SKM-1 treated with dmso at 0.1 percent for 144 hours (cell line): ENCODE results near the gene NDRG4.

ENCODE experiments used
- DNase-seq: peaks from one replicate; lab custom pipeline; 2025; ENCODE audit not compliant: unreplicated experiment; lab: John Stamatoyannopoulos, UW

Gene NDRG4

DNA sequence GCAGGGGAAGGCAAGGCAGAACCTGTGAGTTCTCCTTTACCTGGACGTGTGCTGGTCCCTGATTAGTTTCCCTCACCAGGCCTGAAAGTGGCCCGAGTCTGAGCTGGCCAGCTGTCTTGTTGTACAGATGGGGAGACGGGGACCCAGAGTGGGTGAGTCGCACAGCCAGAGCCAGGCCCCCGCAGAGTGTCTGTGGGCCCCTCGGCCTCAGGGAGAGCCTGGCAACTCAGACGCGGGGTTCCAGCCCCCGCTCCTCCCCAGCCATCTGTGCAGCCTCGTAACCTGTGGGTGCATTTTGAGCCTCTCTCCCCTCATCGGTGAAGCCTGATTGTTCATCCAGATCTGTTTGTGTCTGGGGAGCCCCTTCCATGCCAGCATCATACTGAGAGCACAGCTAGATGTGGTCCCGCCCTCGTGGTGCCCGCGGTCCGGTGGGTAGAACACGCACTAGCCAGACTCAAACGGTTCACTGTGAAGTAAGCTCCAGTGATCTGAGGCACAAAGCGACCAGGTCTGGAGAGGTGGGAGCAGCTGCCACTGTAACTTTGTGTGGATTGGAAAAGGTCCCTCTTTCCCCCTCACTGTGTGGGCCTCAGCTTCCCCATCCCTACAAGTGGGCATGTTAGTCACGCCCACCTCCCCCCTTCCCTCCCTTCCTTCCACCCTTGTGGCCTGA, 6.0 kb upstream of the NDRG4 start:
- DNase-seq: no peak

- peak; percentile 48 for DNase-seq
Observed at GRCh38 chr16:58494981-58495520, 4.9 kb upstream of the NDRG4 start.

DNA sequence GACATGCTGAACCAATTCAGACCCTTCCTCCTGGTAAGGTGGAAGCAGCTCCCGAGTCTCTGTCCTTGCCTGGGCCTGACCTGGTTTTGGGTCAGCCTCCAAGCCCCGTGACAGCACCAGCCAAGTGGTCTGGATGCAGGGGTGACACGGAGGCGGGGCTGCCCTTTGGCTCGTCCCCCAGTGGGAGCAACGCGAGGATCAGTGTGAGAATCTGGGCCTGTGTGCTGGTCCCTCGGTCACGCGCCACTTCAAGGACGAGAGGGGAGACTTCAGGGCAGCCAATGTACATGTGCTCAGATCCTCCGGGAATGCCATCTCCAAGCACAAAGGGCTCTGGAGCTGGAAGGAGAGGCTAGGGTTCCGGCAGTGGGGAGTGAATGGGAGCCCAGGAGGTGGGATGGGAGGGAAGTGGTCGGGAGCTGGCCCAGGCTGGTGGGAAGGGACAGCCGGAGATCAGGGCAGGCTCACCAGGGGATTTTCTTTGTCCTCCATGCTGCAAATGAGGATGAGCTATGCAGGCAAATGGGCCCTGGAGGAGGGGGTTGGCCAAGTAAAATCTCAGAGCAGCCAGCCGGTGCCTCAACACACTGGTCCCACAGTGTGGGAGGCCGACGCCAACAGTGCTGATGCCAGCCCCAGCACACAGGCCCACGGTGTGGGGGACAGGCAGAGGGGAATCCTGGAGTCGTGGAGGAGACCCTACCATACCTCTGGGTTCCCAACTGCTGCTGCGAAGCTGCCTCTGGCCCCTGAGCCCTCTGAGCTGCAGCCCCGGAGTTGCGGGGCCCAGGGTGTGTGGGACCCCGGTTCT, 4.2 kb upstream of the NDRG4 start:
- DNase-seq: no peak

GRCh38 chr16:58497468-58497867, 2.5 kb upstream of the NDRG4 start:
- DNase-seq: no peak

DNA sequence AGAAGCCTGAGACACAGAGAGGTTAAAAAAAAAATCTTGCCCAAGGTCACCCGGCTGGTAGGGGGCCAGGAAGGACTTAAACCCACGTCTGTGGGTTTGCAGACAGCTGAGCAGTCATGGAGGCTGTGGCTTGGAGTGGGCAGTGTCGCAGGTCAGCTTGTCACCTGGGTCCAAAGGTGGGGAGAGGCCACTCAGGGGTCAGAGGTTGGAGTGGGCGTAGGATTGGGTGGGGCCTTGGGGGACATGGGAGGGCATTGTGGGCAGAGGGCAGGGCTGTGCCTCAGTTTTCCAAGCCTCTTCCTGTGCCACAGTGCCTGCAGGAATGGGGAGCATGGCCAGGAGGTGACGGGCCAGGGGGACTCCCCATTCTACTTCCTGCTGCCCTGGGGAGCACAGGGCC, 2.0 kb upstream of the NDRG4 start:
- DNase-seq: no peak

DNA sequence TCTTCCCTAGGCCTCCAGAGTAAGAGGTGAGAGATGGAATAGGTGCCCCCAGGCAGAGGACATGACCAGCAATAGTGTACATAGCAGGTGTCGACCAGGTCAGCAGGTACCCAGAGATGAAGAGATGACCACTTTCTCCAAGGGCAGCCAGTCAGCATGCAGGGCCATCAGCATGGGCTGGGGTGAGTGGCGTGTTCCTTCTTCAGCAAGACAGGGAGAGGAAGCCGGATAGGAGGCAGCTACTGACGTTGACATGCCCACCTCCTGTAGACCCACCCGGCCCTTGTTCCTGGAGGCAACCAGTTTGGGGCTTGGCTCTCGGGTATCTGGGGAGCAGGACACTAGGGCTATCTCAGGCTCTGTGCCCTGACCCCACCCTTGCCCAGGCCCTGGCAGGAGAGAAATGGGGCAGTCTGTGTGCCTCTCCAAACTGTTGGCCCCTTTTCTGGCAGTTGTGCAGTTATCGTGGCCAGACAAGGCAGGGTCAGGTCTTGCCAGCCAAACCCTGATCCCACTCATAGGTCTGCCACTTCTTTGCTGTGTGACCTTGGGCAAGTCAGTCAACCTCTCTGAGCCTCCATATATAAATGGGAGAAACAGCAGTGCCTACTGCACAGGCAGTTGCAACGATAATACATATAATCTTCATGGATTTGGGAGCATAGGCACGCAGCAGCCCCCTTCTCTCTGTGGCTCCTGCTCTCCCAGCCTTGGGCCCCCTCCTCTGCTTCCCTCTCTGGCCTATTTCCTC, 1.4 kb upstream of the NDRG4 start:
- DNase-seq: no peak

DNA sequence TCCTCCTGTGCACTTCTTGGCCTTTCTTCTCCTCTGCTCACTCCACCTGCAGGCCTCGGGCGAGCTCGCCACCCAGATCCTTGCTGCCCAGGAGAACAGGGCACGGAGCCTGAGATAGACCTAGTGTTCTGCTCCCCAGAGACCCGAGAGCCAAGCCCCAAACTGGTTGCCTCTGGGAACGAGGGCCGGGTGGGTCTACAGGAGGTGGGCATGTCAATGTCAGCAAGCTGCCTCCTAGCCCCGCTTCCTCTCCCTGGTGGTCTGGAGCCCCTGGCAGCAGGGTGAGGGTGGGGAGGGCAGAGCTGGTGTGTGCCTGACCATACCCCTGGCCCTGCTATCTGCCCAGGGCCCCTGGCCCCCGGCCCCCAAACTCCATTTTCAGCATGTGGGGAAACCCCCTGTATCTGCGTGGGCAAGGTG, 841 bp upstream of the NDRG4 start:
- DNase-seq: no peak

- no peak for DNase-seq
Observed at GRCh38 chr16:58500430-58501241, 693 bp downstream of the NDRG4 start.

DNA sequence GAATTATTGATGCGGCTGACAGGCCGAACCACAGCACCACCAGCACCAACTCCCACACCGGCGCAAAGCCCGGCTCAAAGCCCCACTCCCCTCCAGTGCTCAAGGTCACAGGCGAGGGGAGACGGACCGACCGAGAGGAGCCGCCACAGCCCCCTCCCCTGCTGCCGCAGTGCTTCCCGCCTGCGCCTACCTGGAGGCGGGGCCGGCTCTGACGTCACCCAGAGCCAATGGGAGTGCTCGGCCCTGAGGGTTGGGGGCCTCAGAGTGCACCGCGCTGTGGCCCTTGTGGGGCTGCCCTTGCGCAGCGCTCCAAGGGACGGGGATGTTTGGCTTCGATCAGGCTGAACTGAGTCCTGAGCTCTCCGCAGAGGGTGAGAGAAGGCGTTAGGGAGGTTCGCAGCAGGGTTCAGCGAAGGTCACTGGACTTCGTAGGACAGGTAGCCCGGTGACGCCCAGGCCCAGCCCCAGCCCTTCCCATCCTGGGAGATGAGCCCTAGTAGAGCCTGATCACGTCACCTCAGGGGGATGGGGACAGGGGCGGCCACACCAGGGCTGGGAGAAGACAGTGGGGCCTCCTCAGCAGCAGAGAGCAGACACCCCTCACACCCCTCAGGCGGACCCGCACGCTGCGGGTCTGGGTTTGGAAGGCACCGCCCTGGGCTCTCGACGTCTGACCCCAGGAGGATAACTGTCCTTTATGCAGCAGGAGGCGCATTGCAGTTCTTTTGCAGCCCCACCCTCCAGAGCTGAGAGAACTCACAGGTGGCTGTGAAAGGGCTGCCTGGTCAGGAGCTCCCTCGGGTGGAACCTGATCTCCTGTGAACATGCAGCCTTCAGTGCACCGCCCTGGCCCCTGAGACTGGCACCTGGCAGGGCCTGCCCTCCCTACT, 1.5 kb downstream of the NDRG4 start:
- DNase-seq: no peak

DNA sequence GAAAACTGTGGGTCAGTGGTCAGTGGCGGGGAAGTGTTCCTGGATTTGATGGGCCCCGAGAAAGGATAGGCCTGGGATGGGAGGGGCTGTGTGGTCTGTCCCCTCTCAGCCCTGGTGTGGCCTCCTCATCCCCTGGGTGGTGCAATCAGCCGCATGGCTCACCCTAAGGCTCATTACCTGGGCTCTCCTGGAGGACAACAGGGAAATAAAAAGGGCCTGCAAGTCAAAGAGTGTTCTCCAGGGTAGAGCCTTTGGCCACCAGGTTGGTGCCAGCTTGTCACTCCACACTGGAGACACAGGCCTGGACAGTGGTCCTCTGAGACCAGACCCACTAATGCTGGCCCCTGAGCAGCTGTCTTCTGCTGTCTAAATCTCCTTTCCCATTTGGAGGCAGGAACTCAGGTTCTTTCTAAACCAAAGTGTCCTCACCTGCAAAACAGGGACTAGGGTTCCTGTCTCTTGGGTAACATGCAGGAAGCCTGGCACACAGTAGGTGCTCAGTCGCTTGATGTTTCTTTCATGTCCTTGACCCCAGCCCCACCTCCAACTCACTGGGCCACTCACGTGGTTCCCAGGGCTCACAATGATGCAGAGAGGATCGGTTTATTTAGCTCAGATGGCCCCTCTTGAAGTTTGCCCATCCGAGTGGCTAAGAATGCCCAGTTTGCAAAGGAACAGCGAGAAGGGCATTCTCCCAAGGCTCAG, 2.4 kb downstream of the NDRG4 start:
- no peak for DNase-seq

DNA sequence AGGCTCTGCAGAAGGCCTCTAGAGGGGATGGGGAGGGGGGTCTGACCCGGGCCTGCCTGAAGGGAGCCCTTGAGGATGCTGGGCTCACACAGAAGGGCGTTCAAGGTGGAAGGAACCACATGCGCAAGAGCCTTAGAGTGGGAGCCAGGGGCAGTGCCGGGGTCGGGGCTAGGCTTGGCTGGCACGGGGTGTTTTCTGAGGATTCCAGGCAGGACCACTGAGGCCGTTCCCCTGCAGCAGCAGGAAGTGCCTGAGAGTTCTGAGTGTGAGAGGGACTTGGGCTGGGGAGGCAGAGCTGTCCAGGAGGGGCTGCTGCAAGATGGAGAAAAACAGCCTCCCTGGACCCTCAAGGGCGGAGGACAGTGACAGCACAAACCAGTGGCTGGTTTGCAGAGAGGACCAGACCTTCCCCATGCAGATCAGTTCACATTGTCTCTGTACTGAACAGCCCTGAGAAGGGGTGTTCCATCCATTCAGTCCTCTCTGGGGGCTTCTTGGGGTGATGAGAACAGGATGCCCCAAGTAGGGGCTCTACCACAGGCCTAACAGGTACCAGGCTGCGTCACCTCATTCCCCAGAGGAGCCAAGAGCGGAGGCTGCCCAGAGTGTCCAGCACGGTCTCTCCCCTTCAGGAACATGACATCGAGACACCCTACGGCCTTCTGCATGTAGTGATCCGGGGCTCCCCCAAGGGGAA, 3.4 kb downstream of the NDRG4 start:
- DNase-seq: no peak

DNA sequence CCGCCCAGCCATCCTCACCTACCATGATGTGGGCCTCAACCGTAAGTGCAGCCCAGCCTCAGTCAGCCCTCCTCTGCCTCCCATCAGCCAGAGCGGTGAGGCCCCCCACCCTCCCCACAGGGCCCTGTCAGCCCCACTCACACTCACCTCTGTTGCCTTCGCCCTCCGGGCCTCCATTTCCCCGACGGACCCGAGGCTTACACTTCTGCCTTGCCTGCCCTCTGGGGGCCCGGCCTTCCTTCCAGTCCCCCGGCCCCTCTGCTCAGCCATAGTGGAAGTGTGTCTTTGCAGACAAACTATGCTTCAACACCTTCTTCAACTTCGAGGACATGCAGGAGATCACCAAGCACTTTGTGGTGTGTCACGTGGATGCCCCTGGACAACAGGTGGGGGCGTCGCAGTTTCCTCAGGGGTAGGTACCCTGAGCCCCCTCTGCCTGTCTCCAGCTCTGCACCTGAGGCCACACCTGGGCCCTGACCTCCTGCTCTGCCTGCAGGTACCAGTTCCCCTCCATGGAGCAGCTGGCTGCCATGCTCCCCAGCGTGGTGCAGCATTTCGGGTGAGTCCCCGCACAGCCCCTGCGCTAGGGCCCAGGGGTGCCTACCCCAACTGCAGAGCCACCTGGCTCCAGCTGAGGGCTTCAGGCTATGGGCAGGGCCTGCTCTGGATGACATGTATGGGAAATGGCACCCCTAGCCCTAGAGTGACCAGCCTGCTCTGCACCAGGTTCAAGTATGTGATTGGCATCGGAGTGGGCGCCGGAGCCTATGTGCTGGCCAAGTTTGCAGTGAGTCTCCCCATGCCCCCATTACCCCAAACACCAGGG, 4.1 kb downstream of the NDRG4 start:
- DNase-seq: no peak

DNA sequence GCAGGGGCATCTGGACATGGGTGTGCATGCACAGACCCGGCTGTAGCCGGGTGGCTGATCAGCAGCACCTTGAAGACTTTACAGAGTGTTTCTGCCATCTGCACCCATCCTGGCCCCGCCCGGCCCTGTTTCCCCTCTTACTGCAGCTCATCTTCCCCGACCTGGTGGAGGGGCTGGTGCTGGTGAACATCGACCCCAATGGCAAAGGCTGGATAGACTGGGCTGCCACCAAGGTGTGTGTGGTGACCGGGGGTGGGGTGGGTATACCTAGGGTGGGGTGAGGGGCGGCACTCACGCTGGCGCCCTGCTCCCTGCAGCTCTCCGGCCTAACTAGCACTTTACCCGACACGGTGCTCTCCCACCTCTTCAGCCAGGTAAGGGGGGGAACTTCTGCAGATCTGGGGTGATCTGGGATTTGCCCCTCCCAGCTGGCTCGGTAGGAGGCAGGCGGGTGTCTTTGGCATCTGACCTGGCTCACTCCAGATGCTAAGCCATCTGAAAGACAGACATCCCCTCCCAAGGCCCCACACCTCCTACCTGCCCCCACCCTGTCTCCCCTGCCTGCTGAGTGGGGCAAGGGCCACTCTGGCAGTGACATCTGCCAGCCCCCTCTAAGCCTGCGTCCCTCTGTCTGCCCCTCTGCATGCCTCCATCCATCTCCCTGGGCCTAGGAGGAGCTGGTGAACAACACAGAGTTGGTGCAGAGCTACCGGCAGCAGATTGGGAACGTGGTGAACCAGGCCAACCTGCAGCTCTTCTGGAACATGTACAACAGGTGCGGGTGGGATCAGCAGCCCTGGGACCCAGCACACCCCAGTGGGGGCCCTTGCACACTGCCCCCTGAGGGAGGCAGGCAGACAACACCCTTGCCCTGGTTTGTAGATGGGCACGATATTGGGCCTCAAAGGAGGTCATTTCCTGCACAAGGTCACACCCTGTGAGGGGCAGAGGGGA, 6.6 kb downstream of the NDRG4 start:
- DNase-seq: no peak

GRCh38 chr16:58507195-58507962, 7.4 kb downstream of the NDRG4 start:
- peak; percentile 26 for DNase-seq

DNA sequence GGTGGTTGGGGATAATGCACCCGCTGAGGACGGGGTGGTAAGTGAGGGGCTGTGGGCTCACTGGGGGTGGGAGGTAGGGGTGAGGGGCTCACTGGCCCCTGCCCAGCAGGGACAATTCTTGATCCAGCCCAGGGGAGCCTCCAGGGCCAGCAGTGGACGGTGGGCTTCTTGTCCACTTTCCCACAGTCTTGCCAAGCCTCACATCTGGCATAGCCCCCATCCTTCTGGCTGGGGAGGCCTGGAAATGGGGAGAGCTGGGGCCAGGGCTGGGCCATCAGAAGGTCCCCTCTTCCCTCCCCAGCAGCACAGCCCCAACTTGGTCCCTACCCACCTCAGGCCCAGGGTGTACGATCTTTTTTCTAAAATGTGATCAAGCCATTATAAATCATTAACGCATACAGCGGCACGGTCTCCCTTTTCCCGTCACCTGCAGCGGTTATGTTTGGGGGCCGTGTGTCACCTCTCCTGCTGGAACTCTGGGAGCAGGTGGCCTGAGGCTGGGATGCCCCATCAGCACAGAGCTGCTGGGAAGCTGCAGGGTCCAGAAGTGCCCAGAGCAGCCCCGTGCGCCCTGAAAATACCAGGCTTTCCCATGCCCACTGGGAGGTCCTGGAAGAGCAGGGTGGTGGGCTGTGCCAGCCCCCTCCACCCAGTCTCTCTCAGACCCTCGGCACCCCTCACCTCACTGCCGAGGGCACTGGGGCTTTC, 8.2 kb downstream of the NDRG4 start:
- DNase-seq: no peak
